HepG2 (cell line): Measurements from ENCODE around the gene NYNRIN. TPM values are rescaled to one million over a fixed set of nuclear protein-coding genes. Genes with fewer than 3 reads are reported as not detected.
"Not testable (repeated sequence)": the region's sequence is repeated elsewhere in the genome, so short reads cannot be mapped to it uniquely, and the experiment has no call there.

Experiments
- ATAC-seq: fragments of 200-7000 bp; cut with Tn5 transposase; 3 replicates; pipeline ENCODE4 v1.9.1; 2020; ENCODE audit warnings: mild to moderate bottlenecking, moderate library complexity
- BruUV-seq: library from RNA; stranded (reverse); fragments of 400-500 nt; replicated peaks from 2 replicates; lab custom pipeline; 2021; lab: Mats Ljungman, UMichigan
- CTCF ChIA-PET: fragments of 300-600 bp; formaldehyde crosslinking; extraction: SDS; loops from one replicate; lab custom pipeline; 2021; ENCODE audit warnings: low total read pairs, inconsistent platforms, low intra/inter-chr PET ratio; lab: Yijun Ruan, JAX
- POLR2A ChIA-PET: fragments of 350-600 bp; sonication (Branson Sonifier 250); formaldehyde crosslinking; loops from one replicate; lab custom pipeline; 2020; ENCODE audit warnings: antibody characterized with exemption, inconsistent platforms; lab: Yijun Ruan, JAX
- DNase-seq: peaks from one replicate; pipeline ENCODE4 v3.0.0-alpha.2; 2015; ENCODE audit warnings: low spot score
- FAIRE-seq: peaks from 3 replicates; lab custom pipeline; 2011; peaks lifted over from hg19 to GRCh38; lab: Jason Lieb, UNC
- H2AFZ ChIP-seq: one replicate; pipeline ENCODE4 v1.6.1; 2011; ENCODE audit warnings: low read length, inconsistent platforms
- H3K27ac ChIP-seq: fragments of 300-600 bp; 3 replicates; pipeline ENCODE4 v1.8.0; 2011; ENCODE audit warnings: mixed run types, mild to moderate bottlenecking, mixed read lengths, low read length, inconsistent platforms; ENCODE audit not compliant: insufficient read depth; ENCODE audit errors: extremely low read length
- H3K27me3 ChIP-seq, 2 experiments: fragments of 200-600 bp in 1 of 2; 2 replicates in 1 of 2; 3 replicates in 1 of 2; pipeline versions ENCODE4 v1.6.0 to v1.8.0; 2011; ENCODE audit warnings: low read length in 2 of 2, mild to moderate bottlenecking in 2 of 2, moderate library complexity in 2 of 2, inconsistent platforms in 1 of 2; ENCODE audit not compliant: insufficient read depth in 2 of 2, control insufficient read depth in 1 of 2
- H3K36me3 ChIP-seq, 2 experiments: fragments of 200-600 bp in 1 of 2; replicated peaks in 1 of 2; 2 replicates in 1 of 2; 3 replicates in 1 of 2; pipeline versions ENCODE4 v1.5.1 to v1.8.0; 2011; ENCODE audit warnings: low read length in 2 of 2, inconsistent platforms in 1 of 2; ENCODE audit not compliant: insufficient read depth in 2 of 2, control insufficient read depth in 1 of 2
- H3K4me1 ChIP-seq: 2 replicates; pipeline ENCODE4 v1.5.1; 2012; ENCODE audit warnings: low read length, inconsistent platforms; ENCODE audit not compliant: insufficient read depth
- H3K4me2 ChIP-seq: 2 replicates; pipeline ENCODE4 v1.6.0; 2011; ENCODE audit warnings: low read depth, low read length, inconsistent platforms
- H3K4me3 ChIP-seq, 3 experiments: fragments of 200-600 bp in 1 of 3; sonication (generic), shearing (Covaris generic) in 1 of 3; replicated peaks in 1 of 3; 2 replicates each; pipeline ENCODE4 v1.5.1; 2011 to 2016; ENCODE audit warnings: low read length in 3 of 3, inconsistent platforms in 2 of 3, low read depth in 2 of 3, mild to moderate bottlenecking in 2 of 3, control low read depth in 1 of 3, mixed read lengths in 1 of 3; ENCODE audit not compliant: insufficient read depth in 1 of 3
- H3K79me2 ChIP-seq: one replicate; pipeline ENCODE4 v1.6.1; 2011; ENCODE audit warnings: low read length, inconsistent platforms; ENCODE audit not compliant: insufficient read depth
- H3K9ac ChIP-seq: 2 replicates; pipeline ENCODE4 v1.6.0; 2011; ENCODE audit warnings: mild to moderate bottlenecking, low read depth, low read length, inconsistent platforms; ENCODE audit not compliant: insufficient read depth
- H3K9me3 ChIP-seq: 2 replicates; pipeline ENCODE4 v1.5.1; 2012; ENCODE audit warnings: mild to moderate bottlenecking, low read length
- H4K20me1 ChIP-seq: 2 replicates; pipeline ENCODE4 v1.6.0; 2011; ENCODE audit warnings: inconsistent platforms, mild to moderate bottlenecking, low read length, moderate library complexity; ENCODE audit not compliant: insufficient read depth
- IRX3 ChIP-seq: sonication (generic); formaldehyde crosslinking; IDR thresholded peaks from 2 replicates; pipeline ENCODE4 v1.8.1; 2023; ENCODE audit warnings: mild to moderate bottlenecking, low read depth, missing genetic modification reagents, borderline replicate concordance
- ZNF530 ChIP-seq: sonication (generic); formaldehyde crosslinking; IDR thresholded peaks from 2 replicates; pipeline ENCODE4 v1.5.0; 2020; ENCODE audit warnings: low read depth, mild to moderate bottlenecking, missing genetic modification reagents
- ZNF709 ChIP-seq: sonication (generic); formaldehyde crosslinking; IDR thresholded peaks from 2 replicates; pipeline ENCODE4 v1.5.0; 2020; ENCODE audit warnings: mild to moderate bottlenecking, missing genetic modification reagents
- WGBS: methylation state at CpG from one replicate; pipeline ENCODE4 v1.1.6; 2017; ENCODE audit warnings: low lambda C conversion rate; 5-methylcytosine and 5-hydroxymethylcytosine counted together
- in situ Hi-C: cut with HindIII; loops from 2 replicates; pipeline ENCODE4 v1.10.0; 2017; ENCODE audit warnings: low pct_unique_long_range_greater_than_20kb; ENCODE audit not compliant: extremely low pct_ligation_motif_present
- intact Hi-C: fragments of 100-400 bp; cut with micrococcal nuclease; formaldehyde crosslinking; loops from one replicate; pipeline ENCODE4 v1.10.0; 2022; ENCODE audit not compliant: unreplicated experiment
- polyA plus RNA-seq, 8 experiments: library from polyadenylated mRNA; depleted of rRNA in 3 of 8; stranded (reverse) in 7 of 8; unstranded in 1 of 8; fragments of >200 nt; fragmentation: Illumina TruSeq in 4 of 8; extraction: Trizol in 4 of 8; gene quantifications; 2 replicates each; pipeline versions ENCODE4 v1.2.1 to v1.2.3, GENCODE V29; 2011 to 2016; ENCODE audit warnings: low read depth in 4 of 8, missing spikeins in 1 of 8, mixed read lengths in 1 of 8; ENCODE audit not compliant: insufficient read depth in 1 of 8
- total RNA-seq, 5 experiments: library from RNA; depleted of rRNA; stranded (reverse); fragments of >200 nt; fragmentation: Illumina TruSeq; extraction: Trizol; gene quantifications; 2 replicates each; pipeline ENCODE4 v1.2.3, GENCODE V29; 2016; ENCODE audit warnings: low read depth in 1 of 5

Gene NYNRIN
- total and polyA plus RNA-seq, 2 of the 13 experiments (the other 11 are each of a cell fraction or from before 2014, with no cell fraction given): 0.63 to 1.1 TPM

GRCh38 chr14:24370748-24371147 lies 28.1 kb upstream of the NYNRIN start:
- ChIA-PET POLR2A (interaction anchor here (1.0 to 3.7 kb wide), 4 partner anchors 28 to 71 kb away, joined by 3 to 19 read pairs (median 10); partner anchors contain the start of genes CBLN3, KHNYN and NYNRIN), CTCF (interaction anchor here (1.0 kb wide), 1 partner anchor 66 kb away, joined by 3 read pairs; no protein-coding TSS in a partner anchor)
- no peak overlapping the region for H3K27ac ChIP-seq
- no peaks in the 10 kb centered on the region for H3K9me3 ChIP-seq
- peaks cover 24% of the 10 kb centered on the region for H3K4me1 ChIP-seq
- no TSS peak for BruUV-seq
- no peaks in the 10 kb centered on the region for H3K36me3 ChIP-seq
- in situ Hi-C loops: no loop called here
- H3K9ac ChIP-seq: no peak overlapping the region
- H3K4me3 ChIP-seq: no peak overlapping the region
- FAIRE-seq (no peak), ATAC-seq (no peak)
- no peaks in the 10 kb centered on the region for H3K79me2 ChIP-seq
- TF ChIP-seq ZNF709: no peak
- TF ChIP-seq, all 625 proteins: peak for 0
- H4K20me1 ChIP-seq: no peaks in the 10 kb centered on the region
- H3K27me3 ChIP-seq: peaks cover 23 to 60% of the 10 kb centered on the region in 2 experiments
- no peak overlapping the region for H3K4me2 ChIP-seq
- intact Hi-C loops: loop anchor here (2.0 kb wide), 1 partner anchor 36 kb away; no protein-coding TSS in a partner anchor
- H2AFZ ChIP-seq: no peak overlapping the region
- 18% methylated on average over 1 of the region's 1 CpG for WGBS
- DNase-seq: no peak

- not testable (repeated sequence) for H3K79me2 ChIP-seq, ATAC-seq
Measured at GRCh38 chr14:24371605-24372004, 27.2 kb upstream of the NYNRIN start.

More at GRCh38 chr14:24371605-24372004, 27.2 kb upstream of the NYNRIN start:
- FAIRE-seq, H3K4me2 ChIP-seq, H3K27ac ChIP-seq, H3K36me3 ChIP-seq, H4K20me1 ChIP-seq, H3K9ac ChIP-seq, in situ Hi-C loops, H3K4me3 ChIP-seq, DNase-seq, H3K9me3 ChIP-seq, BruUV-seq, CTCF ChIA-PET, H2AFZ ChIP-seq: not testable (repeated sequence)
- TF ChIP-seq IRX3 (CRISPR knock-in tag) (0 out of 2 replicates have a peak, but pooled peaks have one; percentile 16), ZNF530 (CRISPR knock-in tag) (0 out of 2 replicates have a peak, but pooled peaks have one; percentile 15)
- Histone ChIP-seq H3K27me3 (peaks cover 22 to 56% of the 10 kb centered on the region in 2 experiments), H3K4me1 (peaks cover 18% of the 10 kb centered on the region)
- POLR2A ChIA-PET: interaction anchor here (1.0 to 3.7 kb wide), 4 partner anchors 27 to 70 kb away, joined by 3 to 19 read pairs (median 10); partner anchors contain the start of genes CBLN3, KHNYN and NYNRIN
- intact Hi-C loops: loop anchor here (2.0 kb wide), 1 partner anchor 35 kb away; no protein-coding TSS in a partner anchor
- WGBS: 30% methylated on average over 3 of the region's 3 CpGs
